Vagina (tissue), 2 donors: ENCODE results near the gene DNAH7. TPM values are rescaled to one million over a fixed set of nuclear protein-coding genes. Genes with fewer than 3 reads are reported as not detected.

Source experiments
- DNase-seq, 2 donors: peaks; one replicate each; pipeline ENCODE4 v3.0.0-alpha.2; 2017; ENCODE audit errors: extremely low spot score in 2 of 2
- H3K27ac ChIP-seq: fragments of 200-600 bp; sonication (generic); one replicate; pipeline ENCODE4 v1.5.1; 2019
- H3K27me3 ChIP-seq: fragments of 200-600 bp; sonication (generic); one replicate; pipeline ENCODE4 v1.5.1; 2019
- H3K36me3 ChIP-seq, 2 donors: fragments of 200-600 bp; sonication (generic); one replicate each; pipeline ENCODE4 v1.5.1; 2017 to 2019
- H3K4me1 ChIP-seq: fragments of 200-600 bp; sonication (generic); one replicate; pipeline ENCODE4 v1.5.1; 2019
- H3K4me3 ChIP-seq, 2 donors: fragments of 200-600 bp; sonication (generic); 1 replicate in 1 of 2; 2 replicates in 1 of 2; pipeline ENCODE4 v1.5.1; 2016 to 2019
- H3K9me3 ChIP-seq: fragments of 200-600 bp; sonication (generic); one replicate; pipeline ENCODE4 v1.5.1; 2019
- CTCF ChIP-seq, 3 experiments: fragments of 450-650 bp in 2 of 3; fragments of 200-600 bp in 1 of 3; sonication (generic) in 1 of 3; IDR thresholded peaks; one replicate each; pipeline ENCODE4 v1.5.1; 2017 to 2019; ENCODE audit warnings: antibody characterized with exemption in 3 of 3, mild to moderate bottlenecking in 2 of 3, moderate library complexity in 2 of 3
- POLR2A ChIP-seq, 2 donors: fragments of 450-650 bp; IDR thresholded peaks; one replicate each; pipeline ENCODE4 v1.6.1; 2017; ENCODE audit warnings: antibody characterized with exemption in 2 of 2, mild to moderate bottlenecking in 2 of 2, moderate library complexity in 2 of 2
- POLR2AphosphoS5 ChIP-seq, 2 donors: sonication (generic); formaldehyde crosslinking; IDR thresholded peaks; one replicate each; pipeline ENCODE4 v1.9.0; 2017; ENCODE audit warnings: antibody characterized with exemption in 2 of 2, mild to moderate bottlenecking in 2 of 2, low read depth in 1 of 2; ENCODE audit not compliant: insufficient read depth in 1 of 2
- intact Hi-C: fragments of 100-400 bp; cut with DNase I; formaldehyde crosslinking; loops from one replicate; pipeline ENCODE4 v1.15.1; 2023
- total RNA-seq: library from RNA; depleted of rRNA; stranded (reverse); fragments of >200 nt; gene quantifications from one replicate; pipeline ENCODE4 v1.2.3, GENCODE V29; 2016

DNAH7 gene
- total RNA-seq, 1 donor from 2014 or later: 0.49 TPM

DNA sequence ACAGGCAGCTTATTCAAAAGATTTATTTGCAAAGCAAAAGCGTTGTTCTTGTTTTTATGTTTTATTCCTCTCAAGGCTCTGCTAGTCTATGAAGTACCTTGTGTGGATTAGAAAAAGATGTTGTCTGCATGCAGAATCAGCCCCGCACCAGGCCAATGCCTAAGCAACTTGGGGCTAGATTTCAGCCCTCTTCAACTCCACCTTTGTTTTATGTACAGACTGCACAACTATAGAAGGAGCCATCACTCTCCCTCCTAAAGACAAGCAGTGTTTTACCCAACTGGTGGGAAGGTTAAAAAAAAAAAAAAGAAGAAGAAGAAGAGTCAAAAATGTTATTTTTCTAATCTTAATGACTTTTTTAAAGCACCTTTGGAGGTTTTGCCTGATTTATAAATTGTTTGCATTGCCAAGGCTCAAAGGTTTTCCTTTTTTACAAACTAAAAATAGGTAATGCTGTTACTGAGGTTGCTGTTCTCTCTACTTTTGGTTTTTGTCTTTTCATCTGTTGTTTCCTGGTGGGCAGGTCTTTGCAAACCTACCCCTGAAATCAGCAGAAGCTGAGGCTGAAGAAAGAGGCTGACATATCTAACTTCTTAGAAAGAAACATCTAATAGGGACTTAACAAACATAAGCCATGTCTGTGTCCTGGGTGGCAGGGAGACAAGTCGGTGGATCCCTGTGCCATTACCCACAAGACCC, 247.6 kb downstream of the DNAH7 start:
- no peak for DNase-seq
- Histone ChIP-seq H3K36me3 (no peaks in the 10 kb centered on the region), H3K9me3 (no peaks in the 10 kb centered on the region), H3K4me1 (no peaks in the 10 kb centered on the region), H3K27ac (no peak overlapping the region), H3K27me3 (no peaks in the 10 kb centered on the region), H3K4me3 (no peak overlapping the region)
- TF ChIP-seq POLR2A (IDR thresholded peaks at IDR 0.05) (no peak), POLR2AphosphoS5 (IDR thresholded peaks at IDR 0.05; ENCODE audit: insufficient read depth in 1 of 2, low read depth in 1 of 2) (no peak), CTCF (IDR thresholded peaks at IDR 0.05) (no peak)
- intact Hi-C loops: no loop called here

- intact Hi-C loops: no loop called here
- no peak for TF ChIP-seq POLR2AphosphoS5 (IDR thresholded peaks at IDR 0.05; ENCODE audit: insufficient read depth in 1 of 2, low read depth in 1 of 2)
- TF ChIP-seq CTCF (IDR thresholded peaks at IDR 0.05): no peak
- TF ChIP-seq POLR2A (IDR thresholded peaks at IDR 0.05): no peak
- H3K27me3 ChIP-seq: no peaks in the 10 kb centered on the region
Measured at GRCh38 chr2:195820373-195820772, 248.3 kb downstream of the DNAH7 start.

DNA sequence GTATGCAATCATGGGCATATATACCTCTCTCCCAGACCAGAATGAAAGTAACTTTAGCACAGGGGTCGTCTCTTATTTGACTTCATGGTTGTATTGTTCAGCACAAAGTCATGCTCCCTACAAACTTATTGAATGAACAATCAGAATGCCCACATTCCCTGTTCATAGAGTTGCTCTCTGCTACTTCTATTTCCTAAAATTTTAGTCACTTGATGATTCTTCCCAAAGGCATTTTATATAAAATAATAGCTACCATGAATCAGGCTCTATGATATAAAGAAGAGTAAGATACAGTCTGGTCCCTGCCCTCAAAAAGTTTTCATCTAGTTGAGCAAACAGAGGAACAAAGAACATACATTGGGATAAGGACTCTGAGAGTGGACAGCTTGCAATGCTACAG, 249.4 kb downstream of the DNAH7 start:
- Histone ChIP-seq H3K4me1 (no peaks in the 10 kb centered on the region), H3K27ac (no peak overlapping the region), H3K4me3 (no peak overlapping the region), H3K36me3 (no peaks in the 10 kb centered on the region), H3K9me3 (no peaks in the 10 kb centered on the region), H3K27me3 (no peaks in the 10 kb centered on the region)
- intact Hi-C loops: no loop called here
- TF ChIP-seq CTCF (IDR thresholded peaks at IDR 0.05) (no peak), POLR2A (IDR thresholded peaks at IDR 0.05) (no peak), POLR2AphosphoS5 (IDR thresholded peaks at IDR 0.05; ENCODE audit: insufficient read depth in 1 of 2, low read depth in 1 of 2) (no peak)
- no peak for DNase-seq

More at GRCh38 chr2:195820373-195820772, 248.3 kb downstream of the DNAH7 start:
- no peak overlapping the region for H3K4me3 ChIP-seq
- H3K27ac ChIP-seq: no peak overlapping the region
- no peaks in the 10 kb centered on the region for H3K9me3 ChIP-seq
- no peaks in the 10 kb centered on the region for H3K36me3 ChIP-seq
- DNase-seq: no peak
- no peaks in the 10 kb centered on the region for H3K4me1 ChIP-seq

GRCh38 chr2:195818526-195818925, 250.1 kb downstream of the DNAH7 start:
- Histone ChIP-seq H3K4me3 (no peak overlapping the region), H3K27ac (no peak overlapping the region), H3K36me3 (no peaks in the 10 kb centered on the region), H3K27me3 (no peaks in the 10 kb centered on the region), H3K9me3 (no peaks in the 10 kb centered on the region), H3K4me1 (no peaks in the 10 kb centered on the region)
- intact Hi-C loops: no loop called here
- no peak for DNase-seq
- TF ChIP-seq POLR2AphosphoS5 (IDR thresholded peaks at IDR 0.05; ENCODE audit: insufficient read depth in 1 of 2, low read depth in 1 of 2): no peak
- no peak for TF ChIP-seq POLR2A (IDR thresholded peaks at IDR 0.05)
- no peak for TF ChIP-seq CTCF (IDR thresholded peaks at IDR 0.05)

GRCh38 chr2:195818106-195818505, 250.5 kb downstream of the DNAH7 start:
- Histone ChIP-seq H3K27me3 (no peaks in the 10 kb centered on the region), H3K4me3 (no peak overlapping the region), H3K4me1 (no peaks in the 10 kb centered on the region), H3K36me3 (no peaks in the 10 kb centered on the region), H3K9me3 (no peaks in the 10 kb centered on the region), H3K27ac (no peak overlapping the region)
- DNase-seq: no peak
- TF ChIP-seq POLR2A (IDR thresholded peaks at IDR 0.05): no peak
- no peak for TF ChIP-seq POLR2AphosphoS5 (IDR thresholded peaks at IDR 0.05; ENCODE audit: insufficient read depth in 1 of 2, low read depth in 1 of 2)
- no peak for TF ChIP-seq CTCF (IDR thresholded peaks at IDR 0.05)
- intact Hi-C loops: no loop called here
